ENCODE results near the gene FAM162A. TPM values are rescaled to one million over a fixed set of nuclear protein-coding genes. Genes with fewer than 3 reads are reported as not detected.
A peak's percentile ranks its signal among the peaks of the same experiment; 100 is the strongest.

Gene FAM162A
- total and polyA plus RNA-seq, 4 donors: 19.2 to 111 (median 32.5) TPM

DNA sequence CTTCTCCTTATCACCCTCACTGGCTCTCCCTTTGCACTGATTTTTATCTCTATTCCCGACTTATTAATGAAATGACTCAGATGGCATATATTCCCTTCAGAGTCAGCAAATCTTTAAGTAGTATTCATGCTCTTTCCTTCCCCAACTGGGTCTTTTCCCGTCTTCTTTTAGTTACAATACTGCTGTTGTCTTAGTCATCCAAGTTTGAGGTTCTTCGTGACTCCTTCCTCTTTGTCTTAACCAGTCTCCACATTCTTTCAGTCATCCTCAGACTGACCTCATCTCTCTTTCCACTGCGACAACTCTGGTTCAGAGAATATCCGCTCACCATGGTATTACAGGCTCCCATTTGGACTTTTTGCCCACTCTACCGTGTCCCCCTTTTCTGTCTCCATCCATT is 19.5 kb downstream of the FAM162A start:
- H3K36me3 ChIP-seq (ENCODE audit: control insufficient read depth in 4 of 4, insufficient read depth in 4 of 4, low read length in 4 of 4): peaks cover 0 to 30% (median 16%) of the 10 kb centered on the region in 4 donors
- no peak overlapping the region for H3K9ac ChIP-seq (ENCODE audit: insufficient read depth in 1 of 2, low read length in 2 of 2)
- no peaks in the 10 kb centered on the region for H3K27me3 ChIP-seq (ENCODE audit: control insufficient read depth in 3 of 3, insufficient read depth in 3 of 3, low read length in 2 of 3)
- DNase-seq (no peak), ATAC-seq (ENCODE audit: insufficient read depth, low FRiP score) (no peak)
- 88 to 91% methylated on average over 6 of the region's 6 CpGs for WGBS, 2 donors
- TF ChIP-seq CTCF (IDR thresholded peaks at IDR 0.05; ENCODE audit: control extremely low read depth, extremely low read depth): no peak
- H3K4me1 ChIP-seq (ENCODE audit: control insufficient read depth in 5 of 5, insufficient read depth in 5 of 5, low read length in 5 of 5): peaks cover 0 to 2% (median 0%) of the 10 kb centered on the region in 5 donors
- no peak overlapping the region for H3K4me3 ChIP-seq
- H3K9me3 ChIP-seq (ENCODE audit: control insufficient read depth in 4 of 4, insufficient read depth in 3 of 4, low read length in 3 of 4): no peaks in the 10 kb centered on the region
- no peak overlapping the region for H3K27ac ChIP-seq (ENCODE audit: low read depth in 1 of 2, low read length in 1 of 2)

GRCh38 chr3:122405015-122405414 is 21.0 kb downstream of the FAM162A start:
- Histone ChIP-seq H3K9me3 (ENCODE audit: control insufficient read depth in 4 of 4, insufficient read depth in 3 of 4, low read length in 3 of 4) (no peaks in the 10 kb centered on the region), H3K27ac (ENCODE audit: low read depth in 1 of 2, low read length in 1 of 2) (no peak overlapping the region), H3K36me3 (ENCODE audit: control insufficient read depth in 4 of 4, insufficient read depth in 4 of 4, low read length in 4 of 4) (peaks cover 0 to 32% (median 20%) of the 10 kb centered on the region in 4 donors), H3K9ac (ENCODE audit: insufficient read depth in 1 of 2, low read length in 2 of 2) (no peak overlapping the region), H3K4me1 (ENCODE audit: control insufficient read depth in 5 of 5, insufficient read depth in 5 of 5, low read length in 5 of 5) (peaks cover 0 to 2% (median 0%) of the 10 kb centered on the region in 5 donors), H3K4me3 (no peak overlapping the region), H3K27me3 (ENCODE audit: control insufficient read depth in 3 of 3, insufficient read depth in 3 of 3, low read length in 2 of 3) (no peaks in the 10 kb centered on the region)
- ATAC-seq (ENCODE audit: insufficient read depth, low FRiP score): no peak
- TF ChIP-seq CTCF (IDR thresholded peaks at IDR 0.05; ENCODE audit: control extremely low read depth, extremely low read depth): no peak
- 79 to 96% methylated on average over 3 of the region's 3 CpGs for WGBS, 2 donors
- DNase-seq: no peak

DNA sequence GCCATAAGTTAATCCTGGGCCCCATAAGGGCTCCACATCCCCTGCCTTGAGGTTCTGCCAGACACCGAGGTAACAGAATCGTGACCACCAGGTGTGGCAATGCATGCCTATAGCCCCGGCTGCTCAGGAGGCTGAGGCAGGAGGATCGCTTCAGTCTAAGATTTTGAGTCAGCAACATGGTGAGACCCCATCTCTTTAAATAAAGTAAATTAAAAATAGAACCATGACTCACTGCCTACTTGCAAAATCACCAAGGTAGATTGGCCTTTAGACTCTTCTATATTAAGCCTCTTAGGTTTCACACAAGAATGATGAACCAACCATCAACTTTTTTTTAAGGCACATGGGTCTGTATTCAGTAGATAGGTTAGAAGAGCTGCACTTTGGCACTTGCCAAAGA is 22.2 kb downstream of the FAM162A start:
- DNase-seq (no peak), ATAC-seq (ENCODE audit: insufficient read depth, low FRiP score) (no peak)
- Histone ChIP-seq H3K4me1 (ENCODE audit: control insufficient read depth in 5 of 5, insufficient read depth in 5 of 5, low read length in 5 of 5) (peaks cover 0 to 2% (median 0%) of the 10 kb centered on the region in 5 donors), H3K27ac (ENCODE audit: low read depth in 1 of 2, low read length in 1 of 2) (peak overlapping the region in 1 of 2 donors; percentile 21), H3K4me3 (no peak overlapping the region), H3K36me3 (ENCODE audit: control insufficient read depth in 4 of 4, insufficient read depth in 4 of 4, low read length in 4 of 4) (peaks cover 0 to 35% (median 22%) of the 10 kb centered on the region in 4 donors), H3K27me3 (ENCODE audit: control insufficient read depth in 3 of 3, insufficient read depth in 3 of 3, low read length in 2 of 3) (no peaks in the 10 kb centered on the region), H3K9me3 (ENCODE audit: control insufficient read depth in 4 of 4, insufficient read depth in 3 of 4, low read length in 3 of 4) (no peaks in the 10 kb centered on the region), H3K9ac (ENCODE audit: insufficient read depth in 1 of 2, low read length in 2 of 2) (no peak overlapping the region)
- WGBS, 2 donors: 92 to 95% methylated on average over 4 of the region's 4 CpGs
- no peak for TF ChIP-seq CTCF (IDR thresholded peaks at IDR 0.05; ENCODE audit: control extremely low read depth, extremely low read depth)

DNA sequence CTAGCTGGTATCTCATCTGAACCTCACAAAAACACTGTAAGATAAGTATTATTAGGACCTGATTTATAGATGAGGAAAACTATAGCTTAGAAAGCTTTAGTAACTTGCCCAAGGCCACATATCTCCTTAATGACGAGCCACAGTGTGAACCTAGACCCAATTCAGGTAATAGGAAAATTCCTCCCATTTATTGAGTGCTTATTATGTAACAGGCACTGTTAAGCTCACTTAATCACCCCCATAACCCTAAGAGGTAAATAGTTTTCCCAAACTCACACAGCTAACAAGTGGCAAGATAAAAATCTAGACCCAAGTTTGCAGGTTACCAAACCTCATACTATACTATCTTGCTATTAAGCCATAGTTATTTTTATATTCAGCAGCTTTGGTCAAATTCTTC is 24.0 kb downstream of the FAM162A start:
- TF ChIP-seq CTCF (IDR thresholded peaks at IDR 0.05; ENCODE audit: control extremely low read depth, extremely low read depth): no peak
- no peaks in the 10 kb centered on the region for H3K27me3 ChIP-seq (ENCODE audit: control insufficient read depth in 3 of 3, insufficient read depth in 3 of 3, low read length in 2 of 3)
- no peak overlapping the region for H3K9ac ChIP-seq (ENCODE audit: insufficient read depth in 1 of 2, low read length in 2 of 2)
- H3K4me1 ChIP-seq (ENCODE audit: control insufficient read depth in 5 of 5, insufficient read depth in 5 of 5, low read length in 5 of 5): peaks cover 0 to 2% (median 0%) of the 10 kb centered on the region in 5 donors
- DNase-seq (no peak), ATAC-seq (ENCODE audit: insufficient read depth, low FRiP score) (no peak)
- H3K9me3 ChIP-seq (ENCODE audit: control insufficient read depth in 4 of 4, insufficient read depth in 3 of 4, low read length in 3 of 4): no peaks in the 10 kb centered on the region
- H3K27ac ChIP-seq (ENCODE audit: low read depth in 1 of 2, low read length in 1 of 2): no peak overlapping the region
- peaks cover 0 to 34% (median 21%) of the 10 kb centered on the region in 4 donors for H3K36me3 ChIP-seq (ENCODE audit: control insufficient read depth in 4 of 4, insufficient read depth in 4 of 4, low read length in 4 of 4)
- 91 to 97% methylated on average over 1 of the region's 1 CpG for WGBS, 2 donors
- no peak overlapping the region for H3K4me3 ChIP-seq

Measured in lung (tissue), 12 donors.